Esophagus mucosa (tissue), 1 donor: ENCODE measurements around the gene GOLGA3. TPM values are rescaled to one million over a fixed set of nuclear protein-coding genes. Genes with fewer than 3 reads are reported as not detected.

Source experiments
- ATAC-seq: fragments of 200-7000 bp; cut with Tn5 transposase; one replicate; pipeline ENCODE4 v1.9.1; 2020
- total RNA-seq: library from RNA; stranded (reverse); gene quantifications from one replicate; pipeline ENCODE4 v1.2.4, GENCODE V29; 2023
- donor health status: DM: yes; HTN: yes; CAD: no.

The GOLGA3 gene
- total RNA-seq, 1 donor from 2014 or later: 31.2 TPM

- no peak for ATAC-seq
Observed at GRCh38 chr12:132747896-132748295, 80.8 kb downstream of the GOLGA3 start.

GRCh38 chr12:132747395-132747794 is 81.3 kb downstream of the GOLGA3 start:
- no peak for ATAC-seq

- ATAC-seq: peak; percentile 67
Observed at GRCh38 chr12:132746613-132747012, 82.1 kb downstream of the GOLGA3 start.

- ATAC-seq: no peak
Observed at GRCh38 chr12:132743831-132744230, 84.8 kb downstream of the GOLGA3 start.

GRCh38 chr12:132741620-132742019 is 87.0 kb downstream of the GOLGA3 start:
- ATAC-seq: no peak

GRCh38 chr12:132740652-132741051 is 88.0 kb downstream of the GOLGA3 start:
- no peak for ATAC-seq

GRCh38 chr12:132740313-132740646 is 88.4 kb downstream of the GOLGA3 start:
- ATAC-seq: no peak

- no peak for ATAC-seq
Observed at GRCh38 chr12:132739600-132740312, 88.9 kb downstream of the GOLGA3 start.

GRCh38 chr12:132736913-132737312 is 91.8 kb downstream of the GOLGA3 start:
- ATAC-seq: peak; percentile 30

- ATAC-seq: peak; percentile 13
Observed at GRCh38 chr12:132736378-132736777, 92.3 kb downstream of the GOLGA3 start.

GRCh38 chr12:132735496-132735895 is 93.2 kb downstream of the GOLGA3 start:
- peak; percentile 24 for ATAC-seq

- ATAC-seq: no peak
Observed at GRCh38 chr12:132734206-132734605, 94.5 kb downstream of the GOLGA3 start.

GRCh38 chr12:132731574-132731973 is 97.1 kb downstream of the GOLGA3 start:
- no peak for ATAC-seq

GRCh38 chr12:132730353-132730752 is 98.3 kb downstream of the GOLGA3 start:
- ATAC-seq: no peak

GRCh38 chr12:132729541-132730320 is 98.9 kb downstream of the GOLGA3 start:
- ATAC-seq: no peak

- no peak for ATAC-seq
Observed at GRCh38 chr12:132728502-132728901, 100.2 kb downstream of the GOLGA3 start.

- ATAC-seq: peak; percentile 30
Observed at GRCh38 chr12:132727091-132727794, 101.4 kb downstream of the GOLGA3 start.

GRCh38 chr12:132726386-132726785 is 102.3 kb downstream of the GOLGA3 start:
- no peak for ATAC-seq

GRCh38 chr12:132724506-132725241 is 104.0 kb downstream of the GOLGA3 start:
- ATAC-seq: no peak

- ATAC-seq: no peak
Observed at GRCh38 chr12:132723764-132724140, 104.9 kb downstream of the GOLGA3 start.

GRCh38 chr12:132723015-132723763 is 105.5 kb downstream of the GOLGA3 start:
- peak; percentile 12 for ATAC-seq
